ENCODE results near the gene ATP6V0B. TPM values are rescaled to one million over a fixed set of nuclear protein-coding genes. Genes with fewer than 3 reads are reported as not detected.

Gene ATP6V0B
- total and polyA plus RNA-seq, 2 experiments from 2014 or later, result 87.5 to 316 TPM

DNA sequence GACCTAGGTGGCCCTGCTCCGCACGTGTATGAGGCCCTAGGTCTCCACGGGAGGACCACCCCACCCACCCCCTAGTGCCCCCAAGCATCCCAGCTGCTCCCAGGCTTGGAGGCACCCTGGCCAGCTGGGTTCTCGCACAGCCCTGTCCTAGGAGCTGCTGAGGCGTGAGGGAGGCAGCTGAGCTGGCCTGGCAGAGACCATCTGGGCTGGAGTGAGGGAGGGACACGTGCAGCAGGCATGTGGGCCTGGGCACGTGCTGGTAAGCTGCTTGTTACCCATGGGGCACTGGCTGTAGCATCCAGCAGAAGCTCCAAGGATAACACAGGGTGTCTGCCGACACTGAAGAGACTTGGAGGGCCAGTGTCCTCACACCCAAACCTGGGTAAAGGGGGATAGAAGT lies 46.4 kb downstream of the ATP6V0B start:
- no peak overlapping the region for H3K27ac ChIP-seq
- DNase-seq (ENCODE audit: low read depth in 1 of 2, low spot score in 1 of 2), result no peak
- no peaks in the 10 kb centered on the region for H3K9me3 ChIP-seq (ENCODE audit: low read depth)
- no peaks in the 10 kb centered on the region for H3K27me3 ChIP-seq
- TF ChIP-seq, protein P1, sequence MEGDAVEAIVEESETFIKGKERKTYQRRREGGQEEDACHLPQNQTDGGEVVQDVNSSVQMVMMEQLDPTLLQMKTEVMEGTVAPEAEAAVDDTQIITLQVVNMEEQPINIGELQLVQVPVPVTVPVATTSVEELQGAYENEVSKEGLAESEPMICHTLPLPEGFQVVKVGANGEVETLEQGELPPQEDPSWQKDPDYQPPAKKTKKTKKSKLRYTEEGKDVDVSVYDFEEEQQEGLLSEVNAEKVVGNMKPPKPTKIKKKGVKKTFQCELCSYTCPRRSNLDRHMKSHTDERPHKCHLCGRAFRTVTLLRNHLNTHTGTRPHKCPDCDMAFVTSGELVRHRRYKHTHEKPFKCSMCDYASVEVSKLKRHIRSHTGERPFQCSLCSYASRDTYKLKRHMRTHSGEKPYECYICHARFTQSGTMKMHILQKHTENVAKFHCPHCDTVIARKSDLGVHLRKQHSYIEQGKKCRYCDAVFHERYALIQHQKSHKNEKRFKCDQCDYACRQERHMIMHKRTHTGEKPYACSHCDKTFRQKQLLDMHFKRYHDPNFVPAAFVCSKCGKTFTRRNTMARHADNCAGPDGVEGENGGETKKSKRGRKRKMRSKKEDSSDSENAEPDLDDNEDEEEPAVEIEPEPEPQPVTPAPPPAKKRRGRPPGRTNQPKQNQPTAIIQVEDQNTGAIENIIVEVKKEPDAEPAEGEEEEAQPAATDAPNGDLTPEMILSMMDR (IDR thresholded peaks at IDR 0.05; ENCODE audit: low read depth, low read length), result no peak
- H3K4me1 ChIP-seq (ENCODE audit: low read depth), result no peaks in the 10 kb centered on the region
- H3K4me3 ChIP-seq, result no peak overlapping the region
- no peaks in the 10 kb centered on the region for H3K36me3 ChIP-seq

DNA sequence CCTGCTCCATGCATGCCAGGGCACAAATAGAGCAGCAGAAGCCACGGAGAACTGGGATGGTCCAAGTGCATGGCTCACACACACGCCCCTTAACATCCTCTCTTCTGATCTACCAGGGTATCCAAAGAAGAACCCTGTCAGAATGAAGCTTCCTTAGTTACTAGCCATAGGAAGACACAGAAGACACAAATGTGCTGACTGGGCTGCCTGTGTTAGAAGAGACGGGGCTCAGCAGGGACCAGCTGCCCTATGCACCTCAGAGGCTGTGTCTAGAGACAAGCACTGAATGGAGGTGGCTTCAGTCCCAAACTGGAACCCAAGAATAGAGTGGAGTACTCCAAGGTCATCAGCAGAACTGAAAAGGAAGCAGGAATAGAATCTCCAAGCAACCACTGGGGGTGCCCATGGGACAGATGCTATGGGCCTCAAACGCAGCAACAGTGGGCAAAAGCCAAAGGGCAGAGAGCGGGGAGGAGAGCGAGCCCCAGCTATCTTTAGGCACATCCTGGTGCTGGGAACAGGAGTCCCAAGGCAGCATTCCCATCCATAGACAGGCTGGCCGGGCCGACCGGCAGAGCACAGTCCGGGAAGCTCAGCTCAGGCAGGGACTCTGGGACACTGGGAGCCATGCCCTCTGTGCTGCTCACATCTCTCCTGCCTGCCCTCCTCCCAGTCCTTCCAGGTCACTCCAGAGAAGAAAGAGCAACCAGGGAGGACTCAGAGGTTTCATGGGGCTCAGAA lies 47.0 kb downstream of the ATP6V0B start:
- no peaks in the 10 kb centered on the region for H3K36me3 ChIP-seq
- no peaks in the 10 kb centered on the region for H3K4me1 ChIP-seq (ENCODE audit: low read depth)
- H3K27ac ChIP-seq, result no peak overlapping the region
- no peaks in the 10 kb centered on the region for H3K27me3 ChIP-seq
- no peaks in the 10 kb centered on the region for H3K9me3 ChIP-seq (ENCODE audit: low read depth)
- no peak for DNase-seq (ENCODE audit: low read depth in 1 of 2, low spot score in 1 of 2)
- H3K4me3 ChIP-seq, result no peak overlapping the region
- TF ChIP-seq, protein P1 (IDR thresholded peaks at IDR 0.05; ENCODE audit: low read depth, low read length), result no peak

DNA sequence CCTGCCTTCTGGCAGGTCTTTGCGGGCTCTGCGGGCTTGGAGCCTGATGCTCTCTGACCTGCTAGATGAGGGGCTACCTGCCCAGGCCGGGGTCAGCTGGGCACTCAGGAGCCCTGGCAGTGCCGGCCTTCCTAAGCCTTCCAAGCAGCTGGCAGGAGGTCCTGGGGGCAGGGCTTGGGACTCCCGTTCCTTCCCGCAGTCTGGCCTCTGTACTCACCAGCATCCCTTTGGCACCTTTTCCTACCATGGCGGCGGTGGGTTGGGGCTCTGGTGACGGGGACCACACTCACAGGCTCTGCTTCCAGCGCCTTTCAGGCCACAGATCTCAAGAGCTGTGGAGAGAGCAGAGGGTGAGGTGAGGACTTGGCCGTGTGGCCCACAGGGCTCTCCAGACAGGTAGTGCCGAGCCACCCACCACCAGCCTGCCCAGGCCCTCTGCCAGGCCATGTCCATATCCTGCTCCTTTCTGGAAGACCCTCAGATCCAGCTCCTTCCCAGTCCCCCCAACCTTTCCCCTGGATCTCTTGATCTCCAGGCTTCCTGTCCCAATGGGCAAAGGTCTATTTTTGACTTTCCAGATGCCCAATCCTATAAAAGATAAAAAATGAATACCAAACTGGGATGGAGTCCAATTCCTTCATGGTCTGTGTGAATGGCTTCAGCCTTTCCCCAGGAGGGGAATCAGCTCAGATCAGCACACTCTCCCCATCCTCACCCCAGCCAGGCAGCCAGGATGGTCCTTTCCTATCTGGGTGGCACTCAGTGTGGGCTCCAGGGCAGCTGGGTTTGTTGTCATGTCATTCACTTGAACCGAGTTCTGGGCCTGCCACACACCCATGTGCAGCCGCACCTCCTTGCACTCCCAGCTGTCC lies 49.5 kb downstream of the ATP6V0B start:
- no peaks in the 10 kb centered on the region for H3K9me3 ChIP-seq (ENCODE audit: low read depth)
- H3K36me3 ChIP-seq, result no peaks in the 10 kb centered on the region
- TF ChIP-seq, protein P1 (IDR thresholded peaks at IDR 0.05; ENCODE audit: low read depth, low read length), result no peak
- H3K4me1 ChIP-seq (ENCODE audit: low read depth), result peaks cover 2% of the 10 kb centered on the region
- H3K27ac ChIP-seq, result no peak overlapping the region
- no peak for DNase-seq (ENCODE audit: low read depth in 1 of 2, low spot score in 1 of 2)
- H3K27me3 ChIP-seq, result no peaks in the 10 kb centered on the region
- H3K4me3 ChIP-seq, result no peak overlapping the region

DNA sequence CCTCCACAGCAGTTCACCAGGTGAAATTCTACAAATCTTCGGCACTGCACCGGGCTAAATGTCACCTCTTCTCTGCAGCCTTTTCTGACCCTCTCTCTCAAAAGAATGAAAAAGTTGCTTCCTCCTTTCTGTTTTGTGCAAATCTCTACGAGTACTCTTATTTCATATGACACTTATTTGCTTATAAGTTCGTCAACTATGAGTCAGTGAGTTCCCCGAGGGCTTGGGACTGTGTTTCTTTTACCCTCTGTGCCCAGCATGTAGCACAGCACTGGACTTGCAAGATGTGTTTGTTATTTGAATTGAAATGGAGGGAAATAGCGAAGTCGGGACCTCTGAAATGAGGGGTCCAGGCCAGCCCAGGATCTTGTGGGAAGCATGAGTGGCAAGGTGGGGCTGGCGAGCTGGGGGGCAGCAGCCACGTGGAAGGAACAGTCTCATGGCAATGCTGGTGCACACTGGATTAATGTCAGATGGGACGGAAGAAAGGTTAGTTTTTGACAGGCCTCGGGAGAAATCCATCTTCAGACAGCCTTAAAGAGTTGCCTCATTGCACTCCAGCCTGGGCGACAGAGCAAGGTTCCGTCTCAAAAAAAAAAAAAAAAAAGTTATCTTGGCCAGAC lies 50.3 kb downstream of the ATP6V0B start:
- Histone ChIP-seq H3K36me3 (no peaks in the 10 kb centered on the region), H3K4me3 (no peak overlapping the region), H3K27ac (no peak overlapping the region), H3K4me1 (ENCODE audit: low read depth) (peaks cover 5% of the 10 kb centered on the region), H3K27me3 (no peaks in the 10 kb centered on the region), H3K9me3 (ENCODE audit: low read depth) (no peaks in the 10 kb centered on the region)
- DNase-seq (ENCODE audit: low read depth in 1 of 2, low spot score in 1 of 2), result no peak
- TF ChIP-seq, protein P1 (IDR thresholded peaks at IDR 0.05; ENCODE audit: low read depth, low read length), result no peak

DNA sequence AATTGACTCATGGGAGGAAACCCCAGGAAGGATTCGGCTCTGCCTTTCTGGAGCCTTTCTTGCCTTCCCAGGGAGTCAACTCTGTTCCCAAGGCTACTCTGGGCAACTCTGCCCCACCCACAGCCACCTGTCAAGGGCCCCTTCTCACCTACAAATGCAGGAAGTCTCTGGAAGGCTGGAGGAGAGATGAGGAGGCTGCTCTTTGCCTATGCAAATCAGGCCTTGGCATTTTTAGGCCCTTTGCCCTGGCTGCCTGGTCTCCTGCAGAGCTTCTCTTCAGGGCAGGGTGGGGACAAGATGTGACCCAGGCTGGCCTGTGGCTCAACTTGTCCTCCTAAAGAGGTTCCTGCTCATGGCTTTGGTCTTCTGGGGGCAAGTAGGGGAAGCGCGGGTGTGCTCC lies 51.1 kb downstream of the ATP6V0B start:
- TF ChIP-seq, protein P1 (IDR thresholded peaks at IDR 0.05; ENCODE audit: low read depth, low read length), result no peak
- DNase-seq (ENCODE audit: low read depth in 1 of 2, low spot score in 1 of 2), result no peak
- no peaks in the 10 kb centered on the region for H3K27me3 ChIP-seq
- H3K4me1 ChIP-seq (ENCODE audit: low read depth), result peaks cover 5% of the 10 kb centered on the region
- no peak overlapping the region for H3K4me3 ChIP-seq
- no peaks in the 10 kb centered on the region for H3K9me3 ChIP-seq (ENCODE audit: low read depth)
- H3K36me3 ChIP-seq, result no peaks in the 10 kb centered on the region
- no peak overlapping the region for H3K27ac ChIP-seq

Data from cardiac muscle cell (in vitro differentiated cells and primary cell).